ENCODE measurements around the gene MTNR1B.

GRCh38 chr11:93031386-93031785 lies 61.9 kb downstream of the MTNR1B start:
- no peak for TF ChIP-seq CTCF (IDR thresholded peaks at IDR 0.05)
- no peak for TF ChIP-seq RFX5 (IDR thresholded peaks at IDR 0.05; ENCODE audit: low read length)
- TF ChIP-seq POLR2AphosphoS5 (IDR thresholded peaks at IDR 0.05; ENCODE audit: low read depth, low read length) = no peak
- no peak for TF ChIP-seq GATA2 (CRISPR knock-in tag; IDR thresholded peaks at IDR 0.05)
- TF ChIP-seq EP300 (IDR thresholded peaks at IDR 0.05; ENCODE audit: borderline replicate concordance in 1 of 2, low read depth in 1 of 2, low read length in 1 of 2) = no peak
- TF ChIP-seq MXI1 (IDR thresholded peaks at IDR 0.05; ENCODE audit: low read depth, low read length) = no peak
- no peak for TF ChIP-seq EZH2phosphoT487 (IDR thresholded peaks at IDR 0.05; ENCODE audit: borderline replicate concordance, low read depth)
- no peak for TF ChIP-seq FOSL2 (IDR thresholded peaks at IDR 0.05; ENCODE audit: borderline replicate concordance, low read depth)
- no peak for TF ChIP-seq RAD21 (IDR thresholded peaks at IDR 0.05; ENCODE audit: low read length)
- TF ChIP-seq IRF3 (IDR thresholded peaks at IDR 0.05; ENCODE audit: low read depth, low read length) = no peak
- no peak for TF ChIP-seq REST (IDR thresholded peaks at IDR 0.05; ENCODE audit: low read depth, low read length)
- no peak for TF ChIP-seq RCOR1 (IDR thresholded peaks at IDR 0.05; ENCODE audit: low read length)
- TF ChIP-seq USF2 (IDR thresholded peaks at IDR 0.05; ENCODE audit: borderline replicate concordance, low read depth, low read length) = no peak
- no peak for TF ChIP-seq JUND (IDR thresholded peaks at IDR 0.05)

All from SK-N-SH (cell line).